Spinal cord (tissue), 10 donors: Measurements from ENCODE around the gene MED12. TPM values are rescaled to one million over a fixed set of nuclear protein-coding genes. Genes with fewer than 3 reads are reported as not detected.

Experiments used
- DNase-seq, 6 donors: peaks; one replicate each; pipeline versions ENCODE4 v3.0.0 to v3.0.0-alpha.2; 2013 to 2015; ENCODE audit warnings: low spot score in 6 of 6, low read depth in 4 of 6
- H3K27ac ChIP-seq: one replicate; pipeline ENCODE4 v1.5.1; 2013; ENCODE audit warnings: low read depth, low read length, control low read depth
- H3K27me3 ChIP-seq: one replicate; pipeline ENCODE4 v1.6.1; 2013; ENCODE audit warnings: low read length; ENCODE audit not compliant: control insufficient read depth, insufficient read depth
- H3K36me3 ChIP-seq: one replicate; pipeline ENCODE4 v1.6.1; 2013; ENCODE audit warnings: low read length; ENCODE audit not compliant: control insufficient read depth, insufficient read depth
- H3K4me1 ChIP-seq: one replicate; pipeline ENCODE4 v1.6.1; 2013; ENCODE audit warnings: low read length; ENCODE audit not compliant: control insufficient read depth, insufficient read depth
- H3K4me3 ChIP-seq: one replicate; pipeline ENCODE4 v1.5.1; 2013; ENCODE audit warnings: low read depth, low read length, control low read depth
- H3K9me3 ChIP-seq: one replicate; pipeline ENCODE4 v1.6.1; 2013; ENCODE audit warnings: low read length; ENCODE audit not compliant: control insufficient read depth, insufficient read depth
- WGBS: methylation state at CpG from one replicate; pipeline ENCODE4 v1.1.5; 2013; ENCODE audit warnings: missing lambda C conversion rate; ENCODE audit not compliant: insufficient coverage; 5-methylcytosine and 5-hydroxymethylcytosine counted together
- polyA plus RNA-seq, 2 donors: library from polyadenylated mRNA; unstranded; fragments of 120-200 nt; gene quantifications; one replicate each; pipeline ENCODE4 v1.2.1, GENCODE V29; 2013; ENCODE audit not compliant: insufficient read length in 2 of 2
- small RNA-seq: library from RNA; depleted of rRNA; stranded (forward); fragments of <200 nt; gene quantifications from one replicate; pipeline ENCODE3, GENCODE V24; 2014; ENCODE audit warnings: low replicate concordance
- total RNA-seq, 2 donors: library from RNA; depleted of rRNA in 1 of 2; stranded (reverse); fragments of 120-200 nt in 1 of 2; fragments of >200 nt in 1 of 2; gene quantifications; one replicate each; pipeline versions ENCODE4 v1.2.3 to v1.2.4, GENCODE V29; 2013 to 2014
- donor health status: healthy.

MED12 gene
- total and polyA plus RNA-seq, 4 donors, result 23.4 to 39.7 (median 29.9) TPM

DNA sequence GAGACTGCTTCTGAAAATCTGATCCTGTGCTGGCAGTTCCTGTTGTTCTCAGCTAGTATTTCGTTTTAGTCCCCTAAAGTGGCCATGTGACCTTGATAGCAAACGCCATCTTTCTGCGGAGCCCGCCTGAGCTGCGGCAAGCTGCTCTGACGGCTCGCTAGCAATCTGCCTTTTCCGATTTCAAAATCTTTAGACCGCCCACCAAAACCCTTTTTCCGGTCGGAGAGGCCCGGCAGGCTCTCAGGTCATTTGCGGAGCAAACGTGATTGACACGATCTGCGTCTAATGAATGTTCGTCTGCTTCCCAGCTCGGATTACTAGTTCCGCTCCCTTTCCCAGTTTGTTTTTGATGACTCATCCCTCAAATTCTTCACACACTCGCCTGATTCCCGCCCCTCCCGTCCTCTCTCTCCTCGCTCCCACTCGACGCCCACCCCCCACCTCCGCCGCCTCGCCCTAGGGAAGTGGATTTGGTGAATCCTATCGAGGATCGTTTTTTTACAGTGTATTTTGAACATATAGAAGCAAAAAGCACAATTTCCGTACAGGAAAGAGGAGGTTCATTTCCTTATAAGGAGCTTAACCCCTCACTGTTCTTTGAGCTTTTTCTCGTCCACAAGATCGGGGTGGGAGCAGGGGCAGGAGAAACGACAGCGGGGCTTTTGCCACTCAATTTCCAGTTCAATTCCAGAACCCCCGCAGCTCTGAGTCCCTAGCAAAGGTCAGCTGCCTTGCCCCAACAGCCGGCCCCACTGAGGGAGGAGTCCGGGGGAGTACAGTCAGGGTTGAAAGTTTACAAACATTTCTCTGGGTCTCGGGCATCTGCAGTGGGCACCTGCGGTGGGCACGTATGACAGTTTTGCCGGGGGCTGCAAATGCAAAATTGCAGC, 63.8 kb downstream of the MED12 start:
- Histone ChIP-seq H3K27ac (peak overlapping the region; percentile 94), H3K4me3 (peak overlapping the region; percentile 54), H3K27me3 (no peaks in the 10 kb centered on the region), H3K4me1 (peaks cover 10% of the 10 kb centered on the region), H3K36me3 (no peaks in the 10 kb centered on the region), H3K9me3 (no peaks in the 10 kb centered on the region)
- whole genome bisulfite sequencing, result 30% methylated on average over 28 of the region's 42 CpGs
- peak; percentile 73 to 98 (median 82) for DNase-seq

- Histone ChIP-seq H3K4me3 (peak overlapping the region; percentile 45), H3K9me3 (no peaks in the 10 kb centered on the region), H3K27ac (peak overlapping the region; percentile 92), H3K27me3 (no peaks in the 10 kb centered on the region), H3K36me3 (no peaks in the 10 kb centered on the region), H3K4me1 (peaks cover 10% of the 10 kb centered on the region)
- peak in 2 of 6 donors; percentile 11 to 20 for DNase-seq
- WGBS, result 43% methylated on average over 1 of the region's 2 CpGs
Observed at GRCh38 chrX:71182871-71183270, 64.5 kb downstream of the MED12 start.

- H3K27ac ChIP-seq, result peak overlapping the region; percentile 92
- H3K4me1 ChIP-seq, result peaks cover 10% of the 10 kb centered on the region
- DNase-seq, result peak in 2 of 6 donors; percentile 4 to 40
- no peaks in the 10 kb centered on the region for H3K27me3 ChIP-seq
- WGBS, result 36% methylated on average over 4 of the region's 6 CpGs
- no peaks in the 10 kb centered on the region for H3K36me3 ChIP-seq
- H3K9me3 ChIP-seq, result no peaks in the 10 kb centered on the region
- no peak overlapping the region for H3K4me3 ChIP-seq
Observed at GRCh38 chrX:71183341-71183740, 64.9 kb downstream of the MED12 start.

DNA sequence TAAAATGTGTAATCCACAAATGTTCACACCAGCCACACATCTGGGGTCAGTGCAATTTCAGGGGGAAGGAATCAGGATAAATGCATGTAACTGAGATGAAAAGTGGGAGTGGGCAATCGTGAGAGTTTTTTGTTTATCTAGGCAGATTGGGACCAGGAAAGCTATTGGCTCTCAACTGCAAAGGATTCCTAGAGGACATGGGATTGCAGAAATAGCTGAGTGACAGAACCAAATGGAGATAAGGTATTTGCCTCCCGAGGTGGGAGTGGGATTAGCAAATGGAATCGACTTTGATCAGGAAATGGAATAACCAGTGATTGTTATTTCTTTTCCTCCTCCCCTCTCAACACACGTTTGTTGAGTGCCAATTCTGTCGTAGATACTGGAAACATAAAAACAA, 65.7 kb downstream of the MED12 start:
- no peaks in the 10 kb centered on the region for H3K27me3 ChIP-seq
- no peak for DNase-seq
- H3K27ac ChIP-seq, result peak overlapping the region; percentile 6
- WGBS, result no CpG with 5 or more reads among the region's 5 CpGs
- H3K36me3 ChIP-seq, result no peaks in the 10 kb centered on the region
- no peak overlapping the region for H3K4me3 ChIP-seq
- H3K4me1 ChIP-seq, result peaks cover 10% of the 10 kb centered on the region
- H3K9me3 ChIP-seq, result no peaks in the 10 kb centered on the region

DNA sequence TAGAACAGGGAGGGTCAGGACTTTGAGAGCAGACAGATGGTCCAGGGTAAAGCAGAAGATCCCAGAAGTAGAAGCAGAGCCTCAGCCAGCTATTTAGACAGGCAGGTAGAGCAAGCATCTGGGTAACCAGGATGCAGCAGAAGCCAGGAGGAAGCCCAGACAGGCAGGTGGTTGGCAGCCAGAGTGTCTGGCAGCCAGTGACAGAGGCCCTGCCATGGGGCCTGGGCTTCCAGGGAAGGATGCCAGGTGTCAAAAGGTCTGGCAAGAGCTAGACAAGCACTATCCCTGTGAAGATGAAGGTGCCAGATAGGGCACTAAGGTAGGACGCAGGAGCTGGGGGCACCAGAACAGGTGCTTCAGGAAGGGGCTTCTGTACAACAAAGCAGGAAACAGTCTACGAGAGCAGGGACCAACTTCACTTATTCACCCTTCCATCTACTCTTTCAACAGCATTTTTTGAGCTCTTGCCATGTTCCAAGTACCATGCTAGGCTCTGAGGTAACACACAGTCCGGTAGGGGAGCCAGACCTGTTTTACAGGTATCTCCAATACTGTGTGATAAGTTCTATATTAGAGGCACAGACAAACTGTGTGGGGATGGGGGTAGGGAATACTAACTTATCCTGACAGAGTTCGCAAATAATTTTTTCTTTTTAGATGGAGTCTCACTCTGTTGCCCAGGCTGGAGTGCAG, 66.6 kb downstream of the MED12 start:
- no peaks in the 10 kb centered on the region for H3K27me3 ChIP-seq
- no peak overlapping the region for H3K4me3 ChIP-seq
- no peak overlapping the region for H3K27ac ChIP-seq
- no peak for DNase-seq
- no peaks in the 10 kb centered on the region for H3K9me3 ChIP-seq
- 74% methylated on average over 4 of the region's 4 CpGs for WGBS
- H3K4me1 ChIP-seq, result peaks cover 10% of the 10 kb centered on the region
- H3K36me3 ChIP-seq, result no peaks in the 10 kb centered on the region

DNA sequence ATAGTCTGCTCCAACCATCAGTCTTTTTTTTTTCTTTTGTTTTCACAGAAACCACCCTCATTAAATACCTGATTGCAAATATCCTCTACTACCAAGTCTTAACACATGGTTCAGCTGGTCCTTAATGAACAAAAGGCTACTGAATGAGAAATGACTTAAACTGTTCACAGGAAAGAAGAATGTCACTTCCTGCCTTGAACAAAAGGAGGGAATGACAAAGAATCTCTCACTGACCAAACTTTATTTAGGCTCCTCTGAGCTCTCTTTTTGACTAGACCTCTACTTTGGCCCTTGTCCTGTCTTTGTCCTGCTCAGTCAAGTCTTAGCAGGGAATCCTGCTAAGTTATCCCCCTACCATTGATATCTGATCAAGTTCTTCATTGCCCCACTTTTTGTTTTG, 72.9 kb downstream of the MED12 start:
- DNase-seq, result no peak
- no peaks in the 10 kb centered on the region for H3K27me3 ChIP-seq
- H3K4me3 ChIP-seq, result no peak overlapping the region
- H3K36me3 ChIP-seq, result no peaks in the 10 kb centered on the region
- no peaks in the 10 kb centered on the region for H3K9me3 ChIP-seq
- no peaks in the 10 kb centered on the region for H3K4me1 ChIP-seq
- H3K27ac ChIP-seq, result no peak overlapping the region

Small RNAs within 50 kb of the gene (small RNA-seq; reads per million reads assigned to genes)
- not detected for gene CXorf65

Other genes starting within 250 kb of the MED12 start
- 1 to 10 TPM in 1 of 2 donors, not detected in 1; 1.7 TPM for gene TEX11, start 209.9 kb upstream of the MED12 start, total RNA-seq
- under 1 TPM in 1 of 2 donors, not detected in 1; 0.08 TPM for gene TEX11, start 209.9 kb upstream of the MED12 start, polyA plus RNA-seq
- 1 to 10 TPM; 2.8 to 3.1 TPM for gene SLC7A3, start 187.5 kb upstream of the MED12 start, total RNA-seq
- 1 to 10 TPM; 3.8 to 4.0 TPM for gene SLC7A3, start 187.5 kb upstream of the MED12 start, polyA plus RNA-seq
- gene SNX12, start 50.3 kb upstream of the MED12 start, total RNA-seq, result 10 to 100 TPM; 58.7 to 59.8 TPM
- 10 to 100 TPM; 71.9 to 74.6 TPM for gene SNX12, start 50.3 kb upstream of the MED12 start, polyA plus RNA-seq
- gene FOXO4, start 22.7 kb upstream of the MED12 start, total RNA-seq, result 10 to 100 TPM; 10.3 to 10.5 TPM
- 10 to 100 TPM; 15.1 to 19.0 TPM for gene FOXO4, start 22.7 kb upstream of the MED12 start, polyA plus RNA-seq
- gene CXorf65, start 11.9 kb upstream of the MED12 start, total RNA-seq, result not detected
- not detected for gene CXorf65, start 11.9 kb upstream of the MED12 start, polyA plus RNA-seq
- 1 to 10 TPM in 1 of 2 donors, under 1 TPM in 1; 0.22 to 4.5 TPM for gene IL2RG, start 7.0 kb upstream of the MED12 start, total RNA-seq
- gene IL2RG, start 7.0 kb upstream of the MED12 start, polyA plus RNA-seq, result under 1 TPM; 0.93 to 0.95 TPM
- gene NLGN3, start 26.2 kb downstream of the MED12 start, total RNA-seq, result 10 to 100 TPM; 31.2 to 34.4 TPM
- 100 to 1,000 TPM; 127 to 148 TPM for gene NLGN3, start 26.2 kb downstream of the MED12 start, polyA plus RNA-seq
- gene GJB1, start 104.6 kb downstream of the MED12 start, total RNA-seq, result 1 to 10 TPM; 2.5 to 5.3 TPM
- 1 to 10 TPM; 2.4 to 3.0 TPM for gene GJB1, start 104.6 kb downstream of the MED12 start, polyA plus RNA-seq
- 10 to 100 TPM; 26.4 to 29.8 TPM for gene ZMYM3, start 135.5 kb downstream of the MED12 start, total RNA-seq
- 10 to 100 TPM; 49.4 to 54.2 TPM for gene ZMYM3, start 135.5 kb downstream of the MED12 start, polyA plus RNA-seq
- 100 to 1,000 TPM; 236 to 435 TPM for gene NONO, start 165.0 kb downstream of the MED12 start, total RNA-seq
- 100 to 1,000 TPM; 354 to 399 TPM for gene NONO, start 165.0 kb downstream of the MED12 start, polyA plus RNA-seq
- gene ITGB1BP2, start 183.2 kb downstream of the MED12 start, total RNA-seq, result 1 to 10 TPM in 1 of 2 donors, under 1 TPM in 1; 0.99 to 1.5 TPM
- gene ITGB1BP2, start 183.2 kb downstream of the MED12 start, polyA plus RNA-seq, result 1 to 10 TPM; 1.2 to 2.1 TPM
- 10 to 100 TPM; 42.6 to 53.6 TPM for gene TAF1, start 247.8 kb downstream of the MED12 start, total RNA-seq
- gene TAF1, start 247.8 kb downstream of the MED12 start, polyA plus RNA-seq, result 10 to 100 TPM; 26.3 to 29.1 TPM